ENCODE data around the gene TMEM135.
"Not testable (repeated sequence)": the region's sequence is repeated elsewhere in the genome, so short reads cannot be mapped to it uniquely, and the experiment has no call there.

The TMEM135 gene

DNA sequence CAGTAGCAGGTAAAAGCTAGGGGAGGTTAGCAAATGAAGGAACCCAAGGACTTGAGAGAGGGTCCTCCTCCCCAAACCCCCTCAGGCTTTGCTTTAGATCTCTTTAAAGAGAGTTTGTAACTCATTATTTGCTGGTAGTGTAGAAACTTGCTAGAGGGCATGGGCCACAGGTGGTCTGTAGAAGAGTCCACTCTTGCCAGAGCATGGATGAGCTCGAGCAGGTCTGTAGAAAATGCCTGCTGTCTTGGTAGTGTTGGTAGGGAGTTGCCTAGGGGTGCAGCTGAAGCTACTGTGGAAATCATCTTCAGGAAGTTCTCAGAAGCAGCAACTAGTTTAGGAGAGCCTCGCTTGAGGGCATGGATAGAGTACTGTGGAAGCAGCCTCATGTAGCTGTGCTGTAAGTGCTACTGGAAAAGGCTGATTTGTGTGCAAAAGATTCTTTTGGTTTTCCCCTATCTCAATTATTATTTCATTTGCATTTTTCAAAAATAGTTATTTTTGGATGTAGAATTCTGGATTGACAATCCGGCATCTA is 104.3 kb downstream of the TMEM135 start:
- no peak for DNase-seq (ENCODE audit: low read depth)

DNA sequence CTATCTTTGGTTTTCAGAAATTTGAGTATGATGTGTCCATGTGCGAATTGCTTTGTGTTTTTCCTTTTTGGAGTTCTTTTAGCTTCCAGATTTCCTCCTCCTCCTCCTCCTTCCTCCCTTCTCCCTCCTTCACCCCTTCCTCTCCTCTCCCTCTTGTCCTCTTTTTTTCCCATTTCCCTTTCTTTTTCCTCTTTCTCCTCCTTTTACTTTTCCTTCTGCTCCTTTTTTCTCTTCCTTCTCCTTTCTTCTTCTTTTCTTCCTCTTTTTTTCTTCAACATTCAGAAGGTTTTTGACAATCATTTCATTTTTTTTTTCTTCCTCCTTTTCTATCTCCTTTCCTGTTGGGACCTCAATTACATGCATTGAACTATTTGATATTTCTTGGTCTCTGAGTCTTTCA is 104.9 kb downstream of the TMEM135 start:
- no peak for DNase-seq (ENCODE audit: low read depth)

DNA sequence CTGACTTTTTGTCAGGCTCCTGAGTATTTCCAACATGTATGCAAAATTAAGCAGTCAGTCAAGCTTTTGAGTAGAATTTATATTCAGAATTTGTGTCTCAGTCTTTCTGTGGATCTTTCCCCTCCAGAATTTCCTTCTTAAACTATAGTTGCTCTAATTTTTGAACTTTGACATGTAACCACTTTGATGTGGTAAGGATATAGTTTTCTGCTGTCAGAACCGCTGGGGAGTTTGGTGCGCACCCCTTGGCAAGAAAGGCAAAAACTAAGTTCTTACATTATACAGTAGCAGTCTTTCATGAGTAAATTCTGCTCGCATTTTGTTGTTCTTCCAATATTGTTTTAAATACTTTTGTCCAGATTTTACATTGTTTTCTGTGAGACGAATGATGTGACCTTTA is 105.9 kb downstream of the TMEM135 start:
- DNase-seq (ENCODE audit: low read depth), result no peak

DNA sequence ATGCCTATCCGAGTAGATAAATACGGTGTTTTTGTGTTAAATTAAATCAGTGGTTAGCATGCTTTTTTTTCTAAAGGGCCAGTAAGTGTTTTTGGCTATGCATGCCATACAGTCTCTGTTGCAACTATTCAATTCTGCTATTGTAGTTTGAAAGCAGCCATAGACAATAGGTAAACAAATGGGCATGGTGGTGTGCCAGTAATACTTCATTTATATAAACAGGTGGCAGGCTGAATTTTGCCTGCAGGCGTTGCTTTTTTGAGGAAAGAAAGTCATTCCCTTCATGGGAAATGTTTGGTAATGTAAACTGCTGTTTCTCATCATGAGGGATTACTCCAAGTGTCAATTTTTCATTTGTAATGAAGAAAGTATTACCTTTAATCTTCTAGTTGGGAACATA is 106.5 kb downstream of the TMEM135 start:
- DNase-seq (ENCODE audit: low read depth), result peak; percentile 4

DNA sequence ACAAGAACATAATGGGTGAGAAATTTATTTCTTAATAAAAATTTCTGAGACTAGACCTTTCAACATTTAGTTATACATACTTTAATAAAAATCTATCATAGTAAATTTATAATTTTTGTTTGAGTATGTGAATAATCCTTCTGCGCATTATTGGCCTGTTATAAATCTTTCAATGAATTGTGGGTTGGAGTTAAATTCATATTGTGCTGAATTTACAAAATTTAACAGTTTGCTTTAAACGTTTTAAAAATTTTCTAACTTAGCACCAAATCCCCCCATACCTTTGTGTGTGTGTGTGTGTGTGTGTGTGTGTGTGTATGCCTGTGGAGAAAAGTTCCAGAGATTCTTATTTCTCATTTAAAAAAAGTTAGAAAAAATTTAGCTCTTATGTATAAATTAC is 111.0 kb downstream of the TMEM135 start:
- no peak for DNase-seq (ENCODE audit: low read depth)

GRCh38 chr11:87149782-87150181 is 112.0 kb downstream of the TMEM135 start:
- not testable (repeated sequence) for DNase-seq (ENCODE audit: low read depth)

GRCh38 chr11:87150936-87151335 is 113.2 kb downstream of the TMEM135 start:
- peak; percentile 60 for DNase-seq (ENCODE audit: low read depth)

DNA sequence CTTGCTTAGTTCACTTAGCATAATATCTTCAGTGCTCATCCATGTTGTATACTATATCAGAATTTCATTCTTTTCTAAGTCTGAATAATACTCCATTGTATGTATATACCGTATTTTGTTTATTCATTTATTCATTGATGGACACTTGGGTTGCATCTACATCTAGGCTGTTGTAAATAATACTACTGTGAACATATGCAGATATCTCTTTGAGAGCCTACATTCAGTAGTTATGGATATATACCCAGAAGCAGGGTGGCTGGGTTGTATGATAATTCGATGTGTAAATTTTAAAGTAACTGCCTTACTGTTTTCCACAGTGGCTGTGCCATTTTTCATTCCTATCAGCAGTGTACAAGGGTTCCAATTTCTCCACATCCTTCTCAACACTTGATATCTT is 116.5 kb downstream of the TMEM135 start:
- no peak for DNase-seq (ENCODE audit: low read depth)

GRCh38 chr11:87156970-87157369 is 119.2 kb downstream of the TMEM135 start:
- no peak for DNase-seq (ENCODE audit: low read depth)

DNA sequence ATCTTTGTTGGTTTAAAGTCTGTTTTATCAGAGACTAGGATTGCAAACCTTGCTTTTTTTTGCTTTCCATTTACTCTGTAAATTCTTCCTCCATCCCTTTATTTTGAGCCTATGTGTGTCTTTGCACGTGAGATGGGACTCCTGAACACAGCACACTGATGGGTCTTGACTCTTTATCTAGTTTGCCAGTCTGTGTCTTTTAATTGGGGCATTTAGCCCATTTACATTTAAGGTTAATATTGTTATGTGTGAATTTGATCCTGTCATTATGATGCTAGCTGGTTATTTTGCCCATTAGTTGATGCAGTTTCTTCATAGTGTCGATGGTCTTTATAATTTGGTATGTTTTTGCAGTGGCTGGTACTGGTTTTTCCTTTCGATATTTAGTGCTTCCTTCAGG is 131.3 kb downstream of the TMEM135 start:
- not testable (repeated sequence) for DNase-seq (ENCODE audit: low read depth)

- peak; percentile 36 for DNase-seq (ENCODE audit: low read depth)
These were observed 135.7 kb downstream of the TMEM135 start for GRCh38 chr11:87173185-87174039.

DNA sequence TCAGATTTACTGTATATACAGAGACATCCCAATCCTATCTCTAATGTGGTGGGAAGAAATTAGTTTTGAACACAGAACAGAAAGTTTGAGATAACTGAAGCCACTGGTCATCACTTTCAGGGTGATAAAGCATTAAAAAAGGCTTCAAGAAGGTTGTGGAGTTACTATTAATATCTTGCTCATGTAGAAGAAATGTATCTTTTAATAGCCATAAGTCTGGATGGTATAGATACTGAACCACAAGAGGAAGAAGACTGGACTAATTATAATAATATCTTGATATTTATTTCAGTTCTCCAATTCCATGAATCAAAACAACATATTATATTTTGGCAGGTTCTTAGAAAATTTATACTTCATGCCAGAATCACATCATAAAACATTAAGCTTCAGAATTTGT is 137.1 kb downstream of the TMEM135 start:
- no peak for DNase-seq (ENCODE audit: low read depth)

- DNase-seq (ENCODE audit: low read depth), result no peak
These were observed 138.3 kb downstream of the TMEM135 start for GRCh38 chr11:87176044-87176443.

DNA sequence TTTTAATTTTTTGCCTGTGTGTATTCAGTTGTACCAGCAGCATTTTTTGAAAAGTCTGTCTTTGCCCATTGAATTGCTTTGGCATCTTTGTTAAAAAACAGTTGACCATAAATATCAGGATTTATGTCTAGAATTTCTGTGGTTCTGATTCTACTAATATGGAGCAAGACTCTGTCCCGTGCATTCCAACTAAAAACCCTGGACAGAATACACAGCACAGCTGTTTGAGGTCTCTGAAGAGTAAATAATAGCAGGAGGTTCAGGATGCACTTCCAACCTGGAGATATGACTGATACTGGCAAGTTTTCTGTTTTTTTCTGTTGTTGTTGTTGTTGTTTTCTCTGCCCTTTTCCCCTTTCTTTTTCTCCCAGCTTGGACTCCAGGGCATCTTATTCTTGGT is 141.9 kb downstream of the TMEM135 start:
- no peak for DNase-seq (ENCODE audit: low read depth)

GRCh38 chr11:87180742-87181141 is 143.0 kb downstream of the TMEM135 start:
- peak; percentile 63 for DNase-seq (ENCODE audit: low read depth)

DNA sequence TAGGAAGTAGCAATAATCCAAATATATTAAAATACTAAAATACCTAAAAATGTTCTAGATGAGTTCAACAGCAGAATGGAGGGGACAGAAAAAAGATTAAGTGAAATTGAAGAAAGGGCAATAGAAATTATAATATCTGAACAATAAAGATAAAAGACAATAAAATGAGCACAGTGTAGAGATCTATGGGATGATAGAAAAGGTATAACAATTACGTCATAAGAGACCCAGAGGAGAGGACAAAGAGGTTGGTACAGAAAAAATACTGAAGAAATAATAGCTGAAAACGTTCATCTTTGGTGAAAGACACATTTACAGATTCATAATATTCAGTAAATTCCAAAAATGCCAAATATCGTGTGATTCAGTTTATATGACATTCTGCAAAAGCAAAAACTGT is 143.4 kb downstream of the TMEM135 start:
- no peak for DNase-seq (ENCODE audit: low read depth)

GRCh38 chr11:87185228-87185627 is 147.5 kb downstream of the TMEM135 start:
- peak; percentile 1 for DNase-seq (ENCODE audit: low read depth)

DNA sequence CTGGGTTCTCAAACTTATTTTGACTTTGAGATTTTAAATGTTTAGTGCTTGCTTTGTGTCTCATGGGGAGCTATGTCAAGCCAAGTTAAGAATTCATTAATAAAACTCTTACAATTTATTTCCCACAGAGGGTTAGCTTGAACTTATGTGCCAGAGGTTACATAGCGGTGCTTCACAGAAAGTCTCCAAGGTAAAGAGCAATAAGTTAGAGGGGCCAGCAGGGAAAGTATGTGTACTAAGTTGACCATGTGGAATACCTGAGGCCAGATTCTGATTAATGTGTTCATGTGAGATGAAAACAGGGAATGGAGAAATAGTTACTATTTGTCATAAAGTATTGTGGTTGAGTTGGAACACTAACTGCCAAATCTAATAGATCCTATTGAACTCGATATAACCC is 149.3 kb downstream of the TMEM135 start:
- no peak for DNase-seq (ENCODE audit: low read depth)

DNA sequence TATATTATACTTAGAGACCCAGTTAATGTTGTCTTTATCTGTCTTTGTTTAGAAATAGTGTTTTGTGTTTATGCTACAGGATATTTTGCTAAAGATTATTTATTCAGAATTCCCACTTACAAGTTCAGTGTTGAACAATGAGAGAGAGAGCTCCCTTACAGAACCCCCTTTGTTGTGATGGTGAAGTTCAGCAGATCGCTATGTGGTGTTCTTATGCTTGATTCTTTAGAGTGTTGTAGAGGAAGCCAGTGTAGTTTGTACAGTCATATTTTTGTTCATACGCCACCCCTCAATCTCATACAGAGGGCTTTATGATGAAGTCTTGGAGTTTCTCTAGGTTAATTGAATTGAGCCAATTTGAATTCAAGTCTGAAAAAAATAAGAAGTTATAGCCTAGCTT is 150.2 kb downstream of the TMEM135 start:
- DNase-seq (ENCODE audit: low read depth), result no peak

- DNase-seq (ENCODE audit: low read depth), result not testable (repeated sequence)
These were observed 150.7 kb downstream of the TMEM135 start for GRCh38 chr11:87188396-87188795.

DNA sequence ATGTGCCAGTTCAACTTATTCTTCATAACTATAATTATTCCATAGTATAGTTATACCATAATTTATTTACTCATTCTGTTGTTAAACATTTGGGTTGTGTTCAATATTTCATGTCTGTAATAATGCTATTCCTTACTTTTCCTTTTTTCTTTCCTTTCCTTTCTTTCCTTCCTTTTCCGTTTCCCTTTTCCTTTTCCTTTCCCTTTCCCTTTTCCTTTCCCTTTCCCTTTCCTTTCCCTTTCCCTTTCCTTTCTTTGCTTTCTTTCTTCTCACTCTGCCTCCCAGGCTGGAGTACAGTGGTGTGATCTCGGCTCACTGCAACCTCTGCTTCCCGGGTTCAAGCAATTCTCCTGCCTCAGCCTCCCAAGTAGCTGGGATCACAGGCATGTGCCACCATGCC is 151.2 kb downstream of the TMEM135 start:
- not testable (repeated sequence) for DNase-seq (ENCODE audit: low read depth)

DNA sequence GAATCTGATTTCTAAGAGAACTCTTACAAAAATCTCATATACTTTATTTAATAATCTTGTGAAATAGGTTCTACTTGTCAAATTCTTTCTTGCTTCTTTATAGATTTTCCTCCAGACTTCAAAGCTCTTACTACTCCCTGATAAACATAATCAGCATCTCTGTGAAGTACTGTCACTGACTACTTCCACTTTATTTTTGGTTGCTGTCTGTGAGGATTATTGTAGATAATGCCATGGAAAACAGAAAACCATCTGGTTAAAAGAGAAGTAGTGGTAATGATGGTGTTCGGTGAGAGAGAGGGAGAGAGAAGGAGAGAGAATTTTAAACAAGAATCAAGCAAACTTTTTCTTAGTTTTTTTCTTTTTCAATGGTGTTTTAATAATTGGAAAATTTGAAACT is 152.3 kb downstream of the TMEM135 start:
- no peak for DNase-seq (ENCODE audit: low read depth)

DNA sequence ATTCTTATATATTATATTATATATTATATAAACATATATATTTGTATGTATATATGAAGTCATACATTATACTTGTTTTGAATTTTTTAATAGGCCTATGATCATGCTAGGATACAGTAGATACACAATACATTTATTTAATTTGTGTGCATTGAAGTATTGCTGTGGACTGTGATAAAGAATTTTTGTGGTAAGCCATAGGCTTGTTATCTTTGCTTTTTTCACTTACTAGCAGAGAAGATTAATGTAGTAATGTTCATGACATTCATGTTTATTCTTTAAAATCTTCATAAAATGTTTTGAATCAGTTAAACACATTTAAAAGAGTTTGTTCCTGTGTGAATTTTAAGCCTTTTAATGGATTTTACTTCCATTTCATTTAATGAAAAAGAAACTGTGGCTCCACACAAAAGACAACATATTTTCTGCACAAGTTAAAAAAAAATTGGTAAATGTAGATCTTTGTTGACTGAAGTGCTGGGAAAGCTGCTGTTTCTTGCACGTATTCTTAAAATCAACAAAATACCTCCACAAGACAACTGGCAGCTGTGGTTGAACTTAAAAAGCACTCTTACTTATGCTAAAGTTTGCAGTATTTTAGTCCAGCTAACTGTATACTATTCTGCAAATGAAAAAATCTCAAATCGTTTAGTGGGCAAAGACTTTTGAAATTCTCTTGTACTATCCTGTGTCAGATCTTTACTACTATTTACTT is 156.2 kb downstream of the TMEM135 start:
- no peak for DNase-seq (ENCODE audit: low read depth)

All from fibroblast of gingiva (primary cell).